ENCODE data around the gene RIPK1.
"Not testable (repeated sequence)": the region's sequence is repeated elsewhere in the genome, so short reads cannot be mapped to it uniquely, and the experiment has no call there.

RIPK1 gene

GRCh38 chr6:3135668-3136291 lies 67.5 kb downstream of the RIPK1 start:
- no peak overlapping the region for H3K9ac ChIP-seq
- no peaks in the 10 kb centered on the region for H3K27me3 ChIP-seq (ENCODE audit: control insufficient read depth, insufficient read depth, low read length)
- no peak overlapping the region for H3K27ac ChIP-seq
- no peaks in the 10 kb centered on the region for H3K9me3 ChIP-seq (ENCODE audit: control insufficient read depth, low read length)
- TF ChIP-seq, protein P1, sequence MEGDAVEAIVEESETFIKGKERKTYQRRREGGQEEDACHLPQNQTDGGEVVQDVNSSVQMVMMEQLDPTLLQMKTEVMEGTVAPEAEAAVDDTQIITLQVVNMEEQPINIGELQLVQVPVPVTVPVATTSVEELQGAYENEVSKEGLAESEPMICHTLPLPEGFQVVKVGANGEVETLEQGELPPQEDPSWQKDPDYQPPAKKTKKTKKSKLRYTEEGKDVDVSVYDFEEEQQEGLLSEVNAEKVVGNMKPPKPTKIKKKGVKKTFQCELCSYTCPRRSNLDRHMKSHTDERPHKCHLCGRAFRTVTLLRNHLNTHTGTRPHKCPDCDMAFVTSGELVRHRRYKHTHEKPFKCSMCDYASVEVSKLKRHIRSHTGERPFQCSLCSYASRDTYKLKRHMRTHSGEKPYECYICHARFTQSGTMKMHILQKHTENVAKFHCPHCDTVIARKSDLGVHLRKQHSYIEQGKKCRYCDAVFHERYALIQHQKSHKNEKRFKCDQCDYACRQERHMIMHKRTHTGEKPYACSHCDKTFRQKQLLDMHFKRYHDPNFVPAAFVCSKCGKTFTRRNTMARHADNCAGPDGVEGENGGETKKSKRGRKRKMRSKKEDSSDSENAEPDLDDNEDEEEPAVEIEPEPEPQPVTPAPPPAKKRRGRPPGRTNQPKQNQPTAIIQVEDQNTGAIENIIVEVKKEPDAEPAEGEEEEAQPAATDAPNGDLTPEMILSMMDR (IDR thresholded peaks at IDR 0.05): no peak
- H3K4me3 ChIP-seq (ENCODE audit: low read depth, low read length): no peak overlapping the region
- no peak overlapping the region for H2AFZ ChIP-seq
- H3K79me2 ChIP-seq: no peaks in the 10 kb centered on the region
- H3K4me2 ChIP-seq (ENCODE audit: low read length): no peak overlapping the region
- H3K4me1 ChIP-seq: no peaks in the 10 kb centered on the region
- no peaks in the 10 kb centered on the region for H3K36me3 ChIP-seq (ENCODE audit: control insufficient read depth, insufficient read depth, low read length)

- Histone ChIP-seq H3K9ac (no peak overlapping the region), H3K4me2 (ENCODE audit: low read length) (no peak overlapping the region), H3K4me1 (no peaks in the 10 kb centered on the region)
Measured at GRCh38 chr6:3136292-3137011, 68.2 kb downstream of the RIPK1 start.

GRCh38 chr6:3137057-3137777 lies 68.9 kb downstream of the RIPK1 start:
- Histone ChIP-seq H3K27me3 (ENCODE audit: control insufficient read depth, insufficient read depth, low read length) (no peaks in the 10 kb centered on the region), H3K79me2 (no peaks in the 10 kb centered on the region), H3K36me3 (ENCODE audit: control insufficient read depth, insufficient read depth, low read length) (no peaks in the 10 kb centered on the region), H3K4me3 (ENCODE audit: low read depth, low read length) (no peak overlapping the region), H2AFZ (no peak overlapping the region), H3K4me1 (no peaks in the 10 kb centered on the region), H3K9ac (no peak overlapping the region), H3K4me2 (ENCODE audit: low read length) (no peak overlapping the region), H3K9me3 (ENCODE audit: control insufficient read depth, low read length) (no peaks in the 10 kb centered on the region), H3K27ac (no peak overlapping the region)
- TF ChIP-seq, protein P1 (IDR thresholded peaks at IDR 0.05): no peak

More at GRCh38 chr6:3136292-3137011, 68.2 kb downstream of the RIPK1 start:
- TF ChIP-seq, protein P1 (IDR thresholded peaks at IDR 0.05): no peak
- H3K9me3 ChIP-seq (ENCODE audit: control insufficient read depth, low read length): no peaks in the 10 kb centered on the region
- H3K79me2 ChIP-seq: no peaks in the 10 kb centered on the region
- H3K27me3 ChIP-seq (ENCODE audit: control insufficient read depth, insufficient read depth, low read length): no peaks in the 10 kb centered on the region
- no peak overlapping the region for H3K4me3 ChIP-seq (ENCODE audit: low read depth, low read length)
- H3K36me3 ChIP-seq (ENCODE audit: control insufficient read depth, insufficient read depth, low read length): no peaks in the 10 kb centered on the region
- H2AFZ ChIP-seq: no peak overlapping the region
- H3K27ac ChIP-seq: no peak overlapping the region

DNA sequence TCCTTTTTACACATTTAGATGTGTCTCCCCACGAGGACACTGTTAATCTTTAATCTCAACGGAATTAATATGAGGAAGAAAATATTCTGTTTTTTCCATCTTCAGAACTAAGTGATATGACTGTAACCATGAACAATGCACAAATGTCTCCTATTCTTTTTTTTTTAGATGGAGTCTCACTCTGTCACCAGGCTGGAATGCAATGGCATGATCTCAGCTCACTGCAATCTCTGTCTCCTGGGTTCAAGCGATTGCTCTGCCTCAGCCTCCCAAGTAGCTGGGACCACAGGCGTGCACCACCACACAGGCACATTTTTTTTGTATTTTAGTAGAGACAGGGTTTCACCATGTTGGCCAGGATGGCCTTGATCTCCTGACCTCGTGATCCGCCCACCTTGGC lies 69.6 kb downstream of the RIPK1 start:
- H3K9me3 ChIP-seq (ENCODE audit: control insufficient read depth, low read length); H3K4me1 ChIP-seq; H3K9ac ChIP-seq; H3K79me2 ChIP-seq; H2AFZ ChIP-seq; H3K4me2 ChIP-seq (ENCODE audit: low read length); H3K36me3 ChIP-seq (ENCODE audit: control insufficient read depth, insufficient read depth, low read length); H3K27me3 ChIP-seq (ENCODE audit: control insufficient read depth, insufficient read depth, low read length); H3K4me3 ChIP-seq (ENCODE audit: low read depth, low read length); H3K27ac ChIP-seq: not testable (repeated sequence)

DNA sequence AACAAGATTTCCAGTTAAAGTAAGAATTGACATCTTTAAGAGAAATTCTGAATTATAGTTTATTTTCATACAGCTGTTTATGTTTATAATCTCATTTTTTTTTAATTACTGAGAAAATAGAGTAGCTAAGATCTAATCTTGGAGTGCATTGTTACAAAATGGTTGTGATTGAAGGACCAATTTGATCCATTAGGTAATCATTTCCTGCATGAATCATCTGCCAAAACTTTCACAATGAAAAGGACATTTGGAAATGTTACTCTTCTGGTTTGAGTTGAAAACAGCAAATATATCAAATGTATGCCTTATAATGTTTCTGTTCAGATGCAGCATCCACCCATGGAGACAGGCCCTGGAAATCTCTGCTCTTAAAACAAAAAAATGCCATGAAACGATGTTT lies 70.0 kb downstream of the RIPK1 start:
- Histone ChIP-seq H3K9ac (no peak overlapping the region), H2AFZ (no peak overlapping the region), H3K27me3 (ENCODE audit: control insufficient read depth, insufficient read depth, low read length) (no peaks in the 10 kb centered on the region), H3K79me2 (no peaks in the 10 kb centered on the region), H3K4me1 (no peaks in the 10 kb centered on the region), H3K36me3 (ENCODE audit: control insufficient read depth, insufficient read depth, low read length) (no peaks in the 10 kb centered on the region), H3K27ac (no peak overlapping the region), H3K4me2 (ENCODE audit: low read length) (no peak overlapping the region), H3K4me3 (ENCODE audit: low read depth, low read length) (no peak overlapping the region), H3K9me3 (ENCODE audit: control insufficient read depth, low read length) (no peaks in the 10 kb centered on the region)
- TF ChIP-seq, protein P1 (IDR thresholded peaks at IDR 0.05): no peak

Measured in parathyroid adenoma (tissue), 2 donors.